Hematopoietic multipotent progenitor cell treated with erythropoietin and hydrocortisone succinate and interleukin-3 and kit ligand, for 8 days (in vitro differentiated cells): ENCODE results near the gene HDX.
A peak's percentile ranks its signal among the peaks of the same experiment; 100 is the strongest.
"Not testable (repeated sequence)": the region's sequence is repeated elsewhere in the genome, so short reads cannot be mapped to it uniquely, and the experiment has no call there.

Experiments used
- DNase-seq: peaks from one replicate; pipeline ENCODE4 v3.0.0-alpha.2; 2015

HDX gene

GRCh38 chrX:84501798-84502628 lies at the start of gene HDX:
Gene HDX (minus strand): TSS chrX:84502453. CDS start chrX:84475397, 27,056 bp downstream.
- peak; percentile 41 for DNase-seq

- DNase-seq, result not testable (repeated sequence)
Measured at GRCh38 chrX:84541315-84541714, 39.1 kb upstream of the HDX start.

- not testable (repeated sequence) for DNase-seq
Measured at GRCh38 chrX:84537627-84538026, 35.4 kb upstream of the HDX start.

- no peak for DNase-seq
Measured at GRCh38 chrX:84488426-84488825, 13.8 kb downstream of the HDX start.

GRCh38 chrX:84487365-84488353 lies 14.6 kb downstream of the HDX start:
- no peak for DNase-seq

GRCh38 chrX:84479086-84479485 lies 23.2 kb downstream of the HDX start:
- no peak for DNase-seq

- no peak for DNase-seq
Measured at GRCh38 chrX:84477114-84477513, 25.1 kb downstream of the HDX start.

GRCh38 chrX:84475596-84475995 lies 26.7 kb downstream of the HDX start:
- no peak for DNase-seq

- no peak for DNase-seq
Measured at GRCh38 chrX:84475101-84475500, 27.2 kb downstream of the HDX start.

GRCh38 chrX:84469226-84469625 lies 33.0 kb downstream of the HDX start:
- no peak for DNase-seq

- DNase-seq, result no peak
Measured at GRCh38 chrX:84467898-84468297, 34.4 kb downstream of the HDX start.

- no peak for DNase-seq
Measured at GRCh38 chrX:84453351-84454246, 48.7 kb downstream of the HDX start.

GRCh38 chrX:84441143-84441542 lies 61.1 kb downstream of the HDX start:
- no peak for DNase-seq

GRCh38 chrX:84415140-84415539 lies 87.1 kb downstream of the HDX start:
- no peak for DNase-seq

- DNase-seq, result no peak
Measured at GRCh38 chrX:84363663-84364062, 138.6 kb downstream of the HDX start.

GRCh38 chrX:84363051-84363450 lies 139.2 kb downstream of the HDX start:
- DNase-seq, result no peak

- no peak for DNase-seq
Measured at GRCh38 chrX:84362184-84362838, 139.9 kb downstream of the HDX start.

GRCh38 chrX:84358271-84358670 lies 144.0 kb downstream of the HDX start:
- no peak for DNase-seq

GRCh38 chrX:84357296-84357695 lies 145.0 kb downstream of the HDX start:
- DNase-seq, result no peak

GRCh38 chrX:84340968-84341367 lies 161.3 kb downstream of the HDX start:
- DNase-seq, result no peak

- DNase-seq, result peak; percentile 11
Measured at GRCh38 chrX:84339507-84340364, 162.5 kb downstream of the HDX start.
